ENCODE results near the gene FAM3D.
A peak's percentile ranks its signal among the peaks of the same experiment; 100 is the strongest.

The FAM3D gene

GRCh38 chr3:58623478-58623877 is 43.1 kb downstream of the FAM3D start:
- Histone ChIP-seq H3K27ac (ENCODE audit: extremely low read depth, low read depth, low read length) (no peak overlapping the region), H3K9me3 (ENCODE audit: control insufficient read depth, insufficient read depth, low read depth, low read length) (no peaks in the 10 kb centered on the region), H3K36me3 (ENCODE audit: control insufficient read depth in 2 of 2, insufficient read depth in 1 of 2, low read length in 2 of 2) (no peaks in the 10 kb centered on the region), H3K4me1 (ENCODE audit: control insufficient read depth, insufficient read depth, low read length) (no peaks in the 10 kb centered on the region), H3K4me3 (ENCODE audit: low read depth, low read length) (no peak overlapping the region)
- TF ChIP-seq ZNF132 (tag by site-specific recombination; IDR thresholded peaks at IDR 0.05; ENCODE audit: borderline replicate concordance) (no peak), ZNF530 (tag by site-specific recombination; IDR thresholded peaks at IDR 0.05; ENCODE audit: low read depth) (no peak), ZNF354C (tag by site-specific recombination; IDR thresholded peaks at IDR 0.05; ENCODE audit: borderline replicate concordance, low read depth) (no peak), ZNF621 (tag by site-specific recombination; IDR thresholded peaks at IDR 0.05) (no peak), YY2 (tag by site-specific recombination; IDR thresholded peaks at IDR 0.05) (no peak), KLF7 (tag by site-specific recombination; IDR thresholded peaks at IDR 0.05; ENCODE audit: borderline replicate concordance) (no peak), ZBTB44 (tag by site-specific recombination; IDR thresholded peaks at IDR 0.05) (no peak), ZNF175 (tag by site-specific recombination; IDR thresholded peaks at IDR 0.05) (no peak)
- POLR2A ChIA-PET: no interaction called here
- CTCF ChIA-PET: interaction anchor here (1.2 to 1.7 kb wide), 2 partner anchors 55 to 408 kb away, joined by 3 to 6 read pairs; no protein-coding TSS in a partner anchor

- Histone ChIP-seq H3K4me1 (ENCODE audit: control insufficient read depth, insufficient read depth, low read length) (no peaks in the 10 kb centered on the region), H3K27ac (ENCODE audit: extremely low read depth, low read depth, low read length) (no peak overlapping the region), H3K36me3 (ENCODE audit: control insufficient read depth in 2 of 2, insufficient read depth in 1 of 2, low read length in 2 of 2) (no peaks in the 10 kb centered on the region), H3K4me3 (ENCODE audit: low read depth, low read length) (no peak overlapping the region), H3K9me3 (ENCODE audit: control insufficient read depth, insufficient read depth, low read depth, low read length) (no peaks in the 10 kb centered on the region)
- ChIA-PET POLR2A (no interaction called here), CTCF (interaction anchor here (1.2 to 1.7 kb wide), 2 partner anchors 55 to 408 kb away, joined by 3 to 6 read pairs; no protein-coding TSS in a partner anchor)
- peak; percentile 31; the same call in 1 of the 2 replicates for TF ChIP-seq ZIC2 (tag by site-specific recombination; IDR thresholded peaks at IDR 0.05)
- TF ChIP-seq KLF8 (tag by site-specific recombination; IDR thresholded peaks at IDR 0.05): no peak
Observed at GRCh38 chr3:58622892-58623291, 43.7 kb downstream of the FAM3D start.

- TF ChIP-seq ZNF350 (tag by site-specific recombination; IDR thresholded peaks at IDR 0.05) (no peak), ZNF747 (tag by site-specific recombination; IDR thresholded peaks at IDR 0.05) (no peak), ZNF404 (tag by site-specific recombination; IDR thresholded peaks at IDR 0.05) (no peak), SETDB1 (IDR thresholded peaks at IDR 0.05; ENCODE audit: insufficient read length, low read length) (no peak), ZSCAN5A (tag by site-specific recombination; IDR thresholded peaks at IDR 0.05) (no peak)
- ChIA-PET CTCF (interaction anchor here (1.2 to 1.7 kb wide), 2 partner anchors 54 to 407 kb away, joined by 3 to 6 read pairs; no protein-coding TSS in a partner anchor), POLR2A (no interaction called here)
- H3K36me3 ChIP-seq (ENCODE audit: control insufficient read depth in 2 of 2, insufficient read depth in 1 of 2, low read length in 2 of 2): no peaks in the 10 kb centered on the region
- H3K4me3 ChIP-seq (ENCODE audit: low read depth, low read length): no peak overlapping the region
- H3K9me3 ChIP-seq (ENCODE audit: control insufficient read depth, insufficient read depth, low read depth, low read length): no peaks in the 10 kb centered on the region
- H3K4me1 ChIP-seq (ENCODE audit: control insufficient read depth, insufficient read depth, low read length): no peaks in the 10 kb centered on the region
- H3K27ac ChIP-seq (ENCODE audit: extremely low read depth, low read depth, low read length): no peak overlapping the region
Observed at GRCh38 chr3:58622436-58622835, 44.1 kb downstream of the FAM3D start.

- H3K4me1 ChIP-seq (ENCODE audit: control insufficient read depth, insufficient read depth, low read length): no peaks in the 10 kb centered on the region
- ChIA-PET POLR2A (no interaction called here), CTCF (interaction anchor here (0.6 to 1.4 kb wide), 3 partner anchors 9 to 313 kb away, joined by 3 to 5 read pairs (median 3); no protein-coding TSS in a partner anchor)
- H3K4me3 ChIP-seq (ENCODE audit: low read depth, low read length): no peak overlapping the region
- no peak overlapping the region for H3K27ac ChIP-seq (ENCODE audit: extremely low read depth, low read depth, low read length)
- H3K36me3 ChIP-seq (ENCODE audit: control insufficient read depth in 2 of 2, insufficient read depth in 1 of 2, low read length in 2 of 2): no peaks in the 10 kb centered on the region
- H3K9me3 ChIP-seq (ENCODE audit: control insufficient read depth, insufficient read depth, low read depth, low read length): no peaks in the 10 kb centered on the region
- TF ChIP-seq ZNF792 (tag by site-specific recombination; IDR thresholded peaks at IDR 0.05) (no peak), ZBTB49 (tag by site-specific recombination; IDR thresholded peaks at IDR 0.05; ENCODE audit: low read depth) (no peak), ZNF549 (tag by site-specific recombination; IDR thresholded peaks at IDR 0.05) (no peak), ZNF785 (tag by site-specific recombination; IDR thresholded peaks at IDR 0.05) (no peak), ZNF2 (tag by site-specific recombination; IDR thresholded peaks at IDR 0.05) (no peak), YY1 (tag by site-specific recombination; IDR thresholded peaks at IDR 0.05) (no peak), ZNF214 (tag by site-specific recombination; IDR thresholded peaks at IDR 0.05; ENCODE audit: borderline replicate concordance) (no peak), ZNF560 (tag by site-specific recombination; IDR thresholded peaks at IDR 0.05; ENCODE audit: borderline replicate concordance) (no peak)
Observed at GRCh38 chr3:58621086-58621830, 45.3 kb downstream of the FAM3D start.
